OCI-LY1 (cell line): ENCODE measurements around the gene FTO.

Experiments used
- CTCF ChIP-seq: fragments of 200-600 bp; sonication (generic), shearing (Covaris generic); IDR thresholded peaks from 2 replicates; pipeline ENCODE4 v1.5.1; 2017; ENCODE audit warnings: mild to moderate bottlenecking, antibody characterized with exemption, low read length, moderate library complexity, mixed read lengths
- EZH2 ChIP-seq: fragments of 200-600 bp; sonication (generic), shearing (Covaris generic); IDR thresholded peaks from 2 replicates; pipeline ENCODE4 v1.8.0; 2017; ENCODE audit warnings: borderline replicate concordance, mixed run types, mild to moderate bottlenecking, antibody characterized with exemption, low read length, moderate library complexity, mixed read lengths

DNA sequence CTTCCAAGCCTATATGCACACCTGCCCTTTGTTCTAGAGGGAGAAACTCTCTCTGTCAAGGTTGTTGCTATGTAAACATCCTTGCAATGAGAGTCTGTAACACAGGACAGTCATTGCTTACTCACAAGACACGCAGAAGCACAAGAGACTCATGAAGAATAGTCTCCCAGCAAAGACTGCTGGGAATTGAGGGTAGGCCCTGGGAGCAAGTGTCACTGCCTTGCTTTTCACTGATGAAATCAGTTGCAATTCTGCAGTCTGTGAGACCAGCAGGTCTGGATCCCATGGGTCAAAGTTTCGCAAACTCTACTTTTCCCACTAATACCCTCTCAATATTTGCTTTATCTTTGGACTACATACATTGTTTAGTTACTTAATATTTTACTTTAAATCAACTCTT is 177.4 kb downstream of the FTO start:
- no peak for TF ChIP-seq CTCF
- no peak for TF ChIP-seq EZH2
